A673 (cell line): ENCODE results near the gene C10orf88.

ENCODE experiments used
- CTCF ChIP-seq: fragments of 300-800, 200-600 bp; sonication (generic); conservative IDR thresholded peaks from 2 replicates; pipeline ENCODE4 v1.5.1; 2017; ENCODE audit warnings: low read depth, mild to moderate bottlenecking, antibody characterized with exemption, low read length, moderate library complexity, mixed read lengths
- EZH2 ChIP-seq: fragments of 200-600 bp; sonication (generic); IDR thresholded peaks from 2 replicates; pipeline ENCODE4 v1.6.1; 2017; ENCODE audit warnings: borderline replicate concordance, low read depth, mild to moderate bottlenecking, mixed read lengths, antibody characterized with exemption, low read length; ENCODE audit not compliant: poor library complexity, severe bottlenecking

- TF ChIP-seq CTCF (no peak), EZH2 (no peak)
Measured at GRCh38 chr10:122993797-122994336, 39.8 kb upstream of the C10orf88 start.
